Kidney (tissue), 14 donors: Measurements from ENCODE around the gene MIPEP. TPM values are rescaled to one million over a fixed set of nuclear protein-coding genes. Genes with fewer than 3 reads are reported as not detected.

ENCODE experiments used
- DNase-seq, 5 donors: peaks; one replicate each; pipeline ENCODE4 v3.0.0-alpha.2; 2013 to 2020
- FAIRE-seq: peaks from 2 replicates; lab custom pipeline; 2012; peaks lifted over from hg19 to GRCh38; lab: Jason Lieb, UNC
- H3K27ac ChIP-seq, 2 donors: one replicate each; pipeline ENCODE4 v1.7.0; 2013; ENCODE audit warnings: low read depth in 2 of 2, low read length in 2 of 2, inconsistent platforms in 1 of 2
- H3K27me3 ChIP-seq: one replicate; pipeline ENCODE4 v1.7.1; 2013; ENCODE audit warnings: low read length, inconsistent platforms; ENCODE audit not compliant: control insufficient read depth, insufficient read depth
- H3K36me3 ChIP-seq, 3 donors: one replicate each; pipeline versions ENCODE4 v1.7.0 to v1.7.1; 2013; ENCODE audit warnings: low read length in 3 of 3, control low read depth in 1 of 3, inconsistent platforms in 1 of 3; ENCODE audit not compliant: insufficient read depth in 3 of 3, control insufficient read depth in 2 of 3
- H3K4me1 ChIP-seq, 3 donors: one replicate each; pipeline versions ENCODE4 v1.7.0 to v1.7.1; 2013; ENCODE audit warnings: low read length in 3 of 3, inconsistent platforms in 1 of 3, low read depth in 1 of 3; ENCODE audit not compliant: control insufficient read depth in 2 of 3, insufficient read depth in 2 of 3
- H3K4me3 ChIP-seq, 3 donors: one replicate each; pipeline versions ENCODE4 v1.7.0 to v1.8.1; 2013; ENCODE audit warnings: low read length in 3 of 3, control low read depth in 1 of 3, inconsistent platforms in 1 of 3
- H3K9ac ChIP-seq, 3 donors: one replicate each; pipeline versions ENCODE4 v1.7.0 to v1.7.1; 2013; ENCODE audit warnings: low read length in 3 of 3, control low read depth in 1 of 3, inconsistent platforms in 1 of 3
- H3K9me3 ChIP-seq, 3 donors: one replicate each; pipeline versions ENCODE4 v1.7.0 to v1.7.1; 2013; ENCODE audit warnings: low read length in 3 of 3, control low read depth in 1 of 3, inconsistent platforms in 1 of 3; ENCODE audit not compliant: control insufficient read depth in 2 of 3, insufficient read depth in 1 of 3
- CTCF ChIP-seq: IDR thresholded peaks from 3 replicates; pipeline ENCODE4 v1.5.1; 2012; ENCODE audit warnings: mild to moderate bottlenecking, moderate library complexity, borderline replicate concordance; ENCODE audit not compliant: insufficient read depth; ENCODE audit errors: extremely low read depth
- intact Hi-C: fragments of 100-400 bp; cut with DNase I; formaldehyde crosslinking; loops from one replicate; pipeline ENCODE4 v1.11.1; 2022
- polyA plus RNA-seq: library from polyadenylated mRNA; stranded (reverse); fragments of 350-450 nt; fragmentation: Illumina TruSeq; extraction: RNeasy Lipid Tissue Mini Kit (QIAGEN cat#74804); gene quantifications from one replicate; pipeline ENCODE4 v1.2.3, GENCODE V29; 2014; ENCODE audit warnings: low read depth, low replicate concordance; ENCODE audit not compliant: insufficient read depth
- total RNA-seq: library from RNA; stranded (reverse); fragmentation: NEBNext Ultra II Directional; extraction: Animal tissue kit (Norgen Biotek cat#: 25700); gene quantifications from one replicate; pipeline ENCODE4 v1.2.1, GENCODE V29; 2021
- donor health status: control.
- donor health status: control.
- donor health status: control.
- donor health status: control.
- donor health status: control.
- donor health status: DM: yes; HTN: yes; CAD: no.
- donor health status: Normal renal cell carcinoma (clear cell type).

Gene MIPEP
- total and polyA plus RNA-seq, 2 donors from 2014 or later, result 29.1 to 46.8 TPM

- Histone ChIP-seq H3K27ac (no peak overlapping the region), H3K9me3 (no peaks in the 10 kb centered on the region), H3K9ac (no peak overlapping the region), H3K4me3 (no peak overlapping the region), H3K36me3 (peaks cover 0 to 6% (median 0%) of the 10 kb centered on the region in 3 donors), H3K4me1 (peaks cover 0 to 4% (median 0%) of the 10 kb centered on the region in 3 donors), H3K27me3 (no peaks in the 10 kb centered on the region)
- intact Hi-C loops, result no loop called here
- FAIRE-seq (no peak), DNase-seq (no peak)
- no peak for TF ChIP-seq CTCF
Measured at GRCh38 chr13:23799945-23800344, 89.3 kb downstream of the MIPEP start.

- no peak overlapping the region for H3K9ac ChIP-seq
- peaks cover 0 to 3% (median 0%) of the 10 kb centered on the region in 3 donors for H3K36me3 ChIP-seq
- H3K9me3 ChIP-seq, result no peaks in the 10 kb centered on the region
- no peak for DNase-seq
- no peak for FAIRE-seq
- peaks cover 0 to 4% (median 0%) of the 10 kb centered on the region in 3 donors for H3K4me1 ChIP-seq
- H3K27me3 ChIP-seq, result no peaks in the 10 kb centered on the region
- no peak overlapping the region for H3K27ac ChIP-seq
- no peak for TF ChIP-seq CTCF
- H3K4me3 ChIP-seq, result no peak overlapping the region
- intact Hi-C loops, result no loop called here
Measured at GRCh38 chr13:23797276-23797903, 91.8 kb downstream of the MIPEP start.

- peaks cover 0 to 4% (median 0%) of the 10 kb centered on the region in 3 donors for H3K4me1 ChIP-seq
- DNase-seq (peak in 3 of 5 donors; percentile 19 to 69 (median 62)), FAIRE-seq (no peak)
- intact Hi-C loops, result no loop called here
- H3K9me3 ChIP-seq, result no peaks in the 10 kb centered on the region
- no peak overlapping the region for H3K4me3 ChIP-seq
- no peak overlapping the region for H3K9ac ChIP-seq
- TF ChIP-seq CTCF, result no peak
- peaks cover 0 to 3% (median 0%) of the 10 kb centered on the region in 3 donors for H3K36me3 ChIP-seq
- H3K27me3 ChIP-seq, result no peaks in the 10 kb centered on the region
- no peak overlapping the region for H3K27ac ChIP-seq
Measured at GRCh38 chr13:23796551-23796950, 92.6 kb downstream of the MIPEP start.
